DOHH2 (cell line): ENCODE results near the gene STAT5B.

Experiments
- EZH2phosphoT487 ChIP-seq: fragments of 200-600 bp; sonication (generic); IDR thresholded peaks from 2 replicates; pipeline ENCODE4 v1.6.1; 2017; ENCODE audit warnings: borderline replicate concordance, mild to moderate bottlenecking, antibody characterized with exemption, low read length, moderate library complexity, mixed read lengths
- TF ChIP-seq, protein P1 (sequence below): fragments of 200-600 bp; sonication (generic); IDR thresholded peaks from one replicate; pipeline ENCODE4 v1.5.1; 2014; ENCODE audit warnings: antibody characterized with exemption, mild to moderate bottlenecking, low read depth, low read length; ENCODE audit not compliant: poor library complexity, severe bottlenecking

DNA sequence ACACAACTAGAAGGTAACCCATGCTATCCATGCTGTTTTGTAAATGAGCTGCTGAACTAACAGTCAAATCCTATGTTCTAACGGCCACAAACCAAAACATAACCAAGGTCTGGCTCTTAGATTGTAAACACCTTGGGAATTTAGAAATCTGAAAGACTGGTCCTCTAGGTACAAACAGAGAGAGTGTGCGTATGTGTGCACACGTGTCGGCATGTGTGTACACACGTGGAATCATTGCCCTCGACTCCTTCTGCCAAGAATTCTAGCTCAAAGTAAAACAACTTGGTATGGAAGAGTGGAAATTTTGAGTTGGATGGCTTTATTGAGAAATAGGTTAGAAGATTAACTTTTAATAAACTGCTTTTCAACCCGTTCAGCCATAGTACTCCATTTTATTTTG, 63.8 kb downstream of the STAT5B start:
- TF ChIP-seq, protein P1, sequence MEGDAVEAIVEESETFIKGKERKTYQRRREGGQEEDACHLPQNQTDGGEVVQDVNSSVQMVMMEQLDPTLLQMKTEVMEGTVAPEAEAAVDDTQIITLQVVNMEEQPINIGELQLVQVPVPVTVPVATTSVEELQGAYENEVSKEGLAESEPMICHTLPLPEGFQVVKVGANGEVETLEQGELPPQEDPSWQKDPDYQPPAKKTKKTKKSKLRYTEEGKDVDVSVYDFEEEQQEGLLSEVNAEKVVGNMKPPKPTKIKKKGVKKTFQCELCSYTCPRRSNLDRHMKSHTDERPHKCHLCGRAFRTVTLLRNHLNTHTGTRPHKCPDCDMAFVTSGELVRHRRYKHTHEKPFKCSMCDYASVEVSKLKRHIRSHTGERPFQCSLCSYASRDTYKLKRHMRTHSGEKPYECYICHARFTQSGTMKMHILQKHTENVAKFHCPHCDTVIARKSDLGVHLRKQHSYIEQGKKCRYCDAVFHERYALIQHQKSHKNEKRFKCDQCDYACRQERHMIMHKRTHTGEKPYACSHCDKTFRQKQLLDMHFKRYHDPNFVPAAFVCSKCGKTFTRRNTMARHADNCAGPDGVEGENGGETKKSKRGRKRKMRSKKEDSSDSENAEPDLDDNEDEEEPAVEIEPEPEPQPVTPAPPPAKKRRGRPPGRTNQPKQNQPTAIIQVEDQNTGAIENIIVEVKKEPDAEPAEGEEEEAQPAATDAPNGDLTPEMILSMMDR = no peak
- TF ChIP-seq EZH2phosphoT487 = no peak
